ENCODE results near the gene SP3. TPM values are rescaled to one million over a fixed set of nuclear protein-coding genes. Genes with fewer than 3 reads are reported as not detected.

SP3 gene
- total and polyA plus RNA-seq, 9 of the 15 experiments (the other 6 are each of a cell fraction or from before 2014, with no cell fraction given): 12.0 to 106 (median 74.9) TPM

DNA sequence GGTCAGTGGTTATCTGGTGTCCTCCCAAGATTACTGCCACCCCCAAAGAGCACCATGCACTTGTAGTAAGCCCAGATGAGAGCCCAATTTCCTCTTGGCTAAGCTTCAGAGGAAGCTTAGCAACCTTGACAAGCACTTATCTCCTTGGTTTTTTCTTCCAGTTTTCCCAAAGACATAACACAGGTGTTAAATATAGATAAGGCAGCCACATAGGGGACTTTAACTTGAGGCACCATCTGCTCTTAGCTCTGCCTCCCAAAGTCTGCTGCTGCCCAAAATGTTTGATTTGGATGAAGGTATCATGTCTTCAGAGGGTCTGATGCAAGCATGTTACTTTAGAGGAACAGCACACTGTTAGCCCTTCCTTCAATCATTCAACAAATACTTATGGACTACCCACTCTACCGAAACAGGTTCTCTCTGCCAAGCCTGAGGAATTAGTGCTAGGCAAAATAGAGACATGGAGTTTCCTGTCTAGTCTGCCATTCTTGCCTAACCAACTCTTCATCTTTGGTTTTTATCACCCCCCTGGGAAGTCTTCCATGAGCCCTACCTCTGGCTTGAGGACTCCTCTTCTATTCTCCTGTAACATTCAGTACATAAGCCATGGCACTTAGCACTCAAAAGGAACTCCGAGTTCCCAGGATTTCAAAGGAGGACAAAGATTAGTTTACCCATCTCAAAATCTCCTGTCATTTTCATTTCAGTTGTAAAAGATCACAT lies 73.7 kb downstream of the SP3 start (continued):
- TF ChIP-seq MYNN (IDR thresholded peaks at IDR 0.05): peak; percentile 66; the same call in 1 of the 2 replicates
- TF ChIP-seq MYNN (CRISPR knock-in tag; IDR thresholded peaks at IDR 0.05): no peak
- TF ChIP-seq, protein P1, sequence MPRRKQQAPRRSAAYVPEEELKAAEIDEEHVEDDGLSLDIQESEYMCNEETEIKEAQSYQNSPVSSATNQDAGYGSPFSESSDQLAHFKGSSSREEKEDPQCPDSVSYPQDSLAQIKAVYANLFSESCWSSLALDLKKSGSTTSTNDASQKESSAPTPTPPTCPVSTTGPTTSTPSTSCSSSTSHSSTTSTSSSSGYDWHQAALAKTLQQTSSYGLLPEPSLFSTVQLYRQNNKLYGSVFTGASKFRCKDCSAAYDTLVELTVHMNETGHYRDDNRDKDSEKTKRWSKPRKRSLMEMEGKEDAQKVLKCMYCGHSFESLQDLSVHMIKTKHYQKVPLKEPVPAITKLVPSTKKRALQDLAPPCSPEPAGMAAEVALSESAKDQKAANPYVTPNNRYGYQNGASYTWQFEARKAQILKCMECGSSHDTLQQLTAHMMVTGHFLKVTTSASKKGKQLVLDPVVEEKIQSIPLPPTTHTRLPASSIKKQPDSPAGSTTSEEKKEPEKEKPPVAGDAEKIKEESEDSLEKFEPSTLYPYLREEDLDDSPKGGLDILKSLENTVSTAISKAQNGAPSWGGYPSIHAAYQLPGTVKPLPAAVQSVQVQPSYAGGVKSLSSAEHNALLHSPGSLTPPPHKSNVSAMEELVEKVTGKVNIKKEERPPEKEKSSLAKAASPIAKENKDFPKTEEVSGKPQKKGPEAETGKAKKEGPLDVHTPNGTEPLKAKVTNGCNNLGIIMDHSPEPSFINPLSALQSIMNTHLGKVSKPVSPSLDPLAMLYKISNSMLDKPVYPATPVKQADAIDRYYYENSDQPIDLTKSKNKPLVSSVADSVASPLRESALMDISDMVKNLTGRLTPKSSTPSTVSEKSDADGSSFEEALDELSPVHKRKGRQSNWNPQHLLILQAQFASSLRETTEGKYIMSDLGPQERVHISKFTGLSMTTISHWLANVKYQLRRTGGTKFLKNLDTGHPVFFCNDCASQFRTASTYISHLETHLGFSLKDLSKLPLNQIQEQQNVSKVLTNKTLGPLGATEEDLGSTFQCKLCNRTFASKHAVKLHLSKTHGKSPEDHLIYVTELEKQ (CRISPR knock-in tag; IDR thresholded peaks at IDR 0.05): no peak
- TF ChIP-seq NR4A1 (CRISPR knock-in tag; IDR thresholded peaks at IDR 0.05): no peak
- TF ChIP-seq NR4A1 (tag; IDR thresholded peaks at IDR 0.05): 0 out of 2 replicates have a peak, but pooled peaks have one; percentile 62
- TF ChIP-seq RCOR1 (IDR thresholded peaks at IDR 0.05; ENCODE audit: borderline replicate concordance in 1 of 2, low read depth in 2 of 2, low read length in 2 of 2): peak; percentile 53 to 84; a peak in 3 of 4 replicates
- TF ChIP-seq, protein P2, sequence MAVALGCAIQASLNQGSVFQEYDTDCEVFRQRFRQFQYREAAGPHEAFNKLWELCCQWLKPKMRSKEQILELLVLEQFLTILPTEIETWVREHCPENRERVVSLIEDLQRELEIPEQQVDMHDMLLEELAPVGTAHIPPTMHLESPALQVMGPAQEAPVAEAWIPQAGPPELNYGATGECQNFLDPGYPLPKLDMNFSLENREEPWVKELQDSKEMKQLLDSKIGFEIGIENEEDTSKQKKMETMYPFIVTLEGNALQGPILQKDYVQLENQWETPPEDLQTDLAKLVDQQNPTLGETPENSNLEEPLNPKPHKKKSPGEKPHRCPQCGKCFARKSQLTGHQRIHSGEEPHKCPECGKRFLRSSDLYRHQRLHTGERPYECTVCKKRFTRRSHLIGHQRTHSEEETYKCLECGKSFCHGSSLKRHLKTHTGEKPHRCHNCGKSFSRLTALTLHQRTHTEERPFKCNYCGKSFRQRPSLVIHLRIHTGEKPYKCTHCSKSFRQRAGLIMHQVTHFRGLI (CRISPR knock-in tag; IDR thresholded peaks at IDR 0.05): no peak
- no peak for TF ChIP-seq RBFOX2 (IDR thresholded peaks at IDR 0.05; ENCODE audit: low read depth, low read length)
- peak; percentile 66; the same call in 1 of the 2 replicates for TF ChIP-seq ATF3 (IDR thresholded peaks at IDR 0.05)
- TF ChIP-seq ATF3 (CRISPR knock-in tag; conservative IDR thresholded peaks at IDR 0.05): no peak
- no peak for TF ChIP-seq HINFP (tag; conservative IDR thresholded peaks at IDR 0.05; ENCODE audit: low read depth)
- no peak for TF ChIP-seq FOXK1 (CRISPR knock-in tag; IDR thresholded peaks at IDR 0.05; ENCODE audit: borderline replicate concordance)
- no peak for TF ChIP-seq RBM34 (IDR thresholded peaks at IDR 0.05; ENCODE audit: borderline replicate concordance, insufficient read depth, low read length)
- no peak for TF ChIP-seq BRD9 (IDR thresholded peaks at IDR 0.05; ENCODE audit: low read depth, partially characterized antibody)
- TF ChIP-seq ZNF445 (CRISPR knock-in tag; IDR thresholded peaks at IDR 0.05; ENCODE audit: low read depth): no peak
- no peak for TF ChIP-seq MLX (CRISPR knock-in tag; conservative IDR thresholded peaks at IDR 0.05)
- no peak for TF ChIP-seq ZBTB8A (IDR thresholded peaks at IDR 0.05; ENCODE audit: partially characterized antibody)
- TF ChIP-seq KLF6 (CRISPR knock-in tag; IDR thresholded peaks at IDR 0.05; ENCODE audit: borderline replicate concordance): no peak
- no peak for TF ChIP-seq MEF2A (IDR thresholded peaks at IDR 0.05; ENCODE audit: control insufficient read depth, low read depth, low read length)

All from K562 (cell line).